Loucy (cell line): Measurements from ENCODE around the gene SEMA6B.

ENCODE experiments used
- H2AFZ ChIP-seq: fragments of 200-600 bp; sonication (generic); 2 replicates; pipeline ENCODE4 v1.6.0; 2016; ENCODE audit warnings: antibody characterized with exemption, mild to moderate bottlenecking, low read length, moderate library complexity
- H3F3A ChIP-seq: fragments of 200-600 bp; 2 replicates; pipeline ENCODE4 v1.6.0; 2016; ENCODE audit warnings: antibody characterized with exemption, low read depth, mild to moderate bottlenecking
- H3K27me3 ChIP-seq: fragments of 200-600 bp; sonication (generic); 2 replicates; pipeline ENCODE4 v1.6.1; 2014; ENCODE audit warnings: low read length, mild to moderate bottlenecking; ENCODE audit not compliant: insufficient read depth, poor library complexity, severe bottlenecking
- H3K36me3 ChIP-seq: fragments of 200-600 bp; sonication (generic); 2 replicates; pipeline ENCODE4 v1.6.1; 2016; ENCODE audit warnings: low read length; ENCODE audit not compliant: insufficient read depth
- H3K4me1 ChIP-seq: fragments of 200-600 bp; sonication (generic); 2 replicates; pipeline ENCODE4 v1.5.1; 2014; ENCODE audit warnings: low read length, mild to moderate bottlenecking; ENCODE audit not compliant: insufficient read depth, poor library complexity, severe bottlenecking
- H3K4me2 ChIP-seq: fragments of 200-600 bp; sonication (generic); 2 replicates; pipeline ENCODE4 v1.6.0; 2014; ENCODE audit warnings: antibody characterized with exemption, low read length, low read depth, mild to moderate bottlenecking; ENCODE audit not compliant: poor library complexity, severe bottlenecking
- H3K4me3 ChIP-seq: fragments of 200-600 bp; sonication (generic); 2 replicates; pipeline ENCODE4 v1.5.1; 2014; ENCODE audit warnings: low read length, mild to moderate bottlenecking, mixed read lengths; ENCODE audit not compliant: poor library complexity, severe bottlenecking
- H3K79me2 ChIP-seq: fragments of 200-600 bp; sonication (generic); 2 replicates; pipeline ENCODE4 v1.6.1; 2014; ENCODE audit warnings: low read length; ENCODE audit not compliant: insufficient read depth
- H3K9ac ChIP-seq: fragments of 200-600 bp; sonication (generic); 2 replicates; pipeline ENCODE4 v1.6.0; 2014; ENCODE audit warnings: mild to moderate bottlenecking, low read depth, low read length, moderate library complexity; ENCODE audit not compliant: poor library complexity, severe bottlenecking
- H3K9me2 ChIP-seq: fragments of 200-600 bp; sonication (generic); replicated peaks from 2 replicates; pipeline ENCODE4 v1.6.1; 2016; ENCODE audit warnings: low read depth, low read length, mixed read lengths
- H3K9me3 ChIP-seq: fragments of 200-600 bp; sonication (generic); 2 replicates; pipeline ENCODE4 v1.6.1; 2014; ENCODE audit warnings: mild to moderate bottlenecking, antibody characterized with exemption, low read length, low read depth; ENCODE audit not compliant: insufficient read depth
- H4K20me1 ChIP-seq: fragments of 200-600 bp; sonication (generic); 2 replicates; pipeline ENCODE4 v1.6.0; 2014; ENCODE audit warnings: antibody characterized with exemption, low read length, mild to moderate bottlenecking; ENCODE audit not compliant: insufficient read depth, poor library complexity, severe bottlenecking
- CTCF ChIP-seq: fragments of 200-600 bp; sonication (generic); conservative IDR thresholded peaks from 2 replicates; pipeline ENCODE4 v1.5.1; 2014; ENCODE audit warnings: mild to moderate bottlenecking, antibody characterized with exemption, low read length
- EZH2phosphoT487 ChIP-seq: fragments of 200-600 bp; IDR thresholded peaks from 2 replicates; pipeline ENCODE4 v1.6.1; 2018; ENCODE audit warnings: antibody characterized with exemption, mild to moderate bottlenecking, moderate library complexity, borderline replicate concordance

The SEMA6B gene

GRCh38 chr19:4522291-4523002, 37.0 kb downstream of the SEMA6B start:
- Histone ChIP-seq H3K36me3 (no peaks in the 10 kb centered on the region), H3K9me2 (no peaks in the 10 kb centered on the region), H3F3A (no peaks in the 10 kb centered on the region), H4K20me1 (no peaks in the 10 kb centered on the region), H3K4me2 (no peak overlapping the region), H3K4me1 (no peaks in the 10 kb centered on the region), H2AFZ (no peak overlapping the region), H3K9ac (no peak overlapping the region), H3K27me3 (no peaks in the 10 kb centered on the region), H3K4me3 (no peak overlapping the region), H3K79me2 (no peaks in the 10 kb centered on the region), H3K9me3 (no peaks in the 10 kb centered on the region)
- TF ChIP-seq EZH2phosphoT487, result no peak
- TF ChIP-seq CTCF, result no peak

- Histone ChIP-seq H3K27me3 (no peaks in the 10 kb centered on the region), H3K9me2 (no peaks in the 10 kb centered on the region), H2AFZ (no peak overlapping the region), H3K4me3 (no peak overlapping the region), H3K36me3 (no peaks in the 10 kb centered on the region), H3K79me2 (no peaks in the 10 kb centered on the region), H3F3A (no peaks in the 10 kb centered on the region), H3K9ac (no peak overlapping the region), H3K4me1 (no peaks in the 10 kb centered on the region), H3K9me3 (no peaks in the 10 kb centered on the region), H4K20me1 (no peaks in the 10 kb centered on the region), H3K4me2 (no peak overlapping the region)
- no peak for TF ChIP-seq CTCF
- TF ChIP-seq EZH2phosphoT487, result no peak
Measured at GRCh38 chr19:4521888-4522242, 37.6 kb downstream of the SEMA6B start.

- no peak overlapping the region for H3K9ac ChIP-seq
- no peak for TF ChIP-seq EZH2phosphoT487
- no peak for TF ChIP-seq CTCF
- no peaks in the 10 kb centered on the region for H3K36me3 ChIP-seq
- no peaks in the 10 kb centered on the region for H4K20me1 ChIP-seq
- no peaks in the 10 kb centered on the region for H3K9me3 ChIP-seq
- no peak overlapping the region for H3K4me2 ChIP-seq
- no peak overlapping the region for H3K4me3 ChIP-seq
- no peaks in the 10 kb centered on the region for H3K9me2 ChIP-seq
- H3K4me1 ChIP-seq, result no peaks in the 10 kb centered on the region
- no peaks in the 10 kb centered on the region for H3F3A ChIP-seq
- H3K27me3 ChIP-seq, result no peaks in the 10 kb centered on the region
- H3K79me2 ChIP-seq, result no peaks in the 10 kb centered on the region
- H2AFZ ChIP-seq, result no peak overlapping the region
Measured at GRCh38 chr19:4521170-4521887, 38.2 kb downstream of the SEMA6B start.
